Fibroblast of villous mesenchyme (primary cell): ENCODE data around the gene CD244. TPM values are rescaled to one million over a fixed set of nuclear protein-coding genes. Genes with fewer than 3 reads are reported as not detected.

ENCODE experiments used
- DNase-seq: peaks from one replicate; pipeline ENCODE4 v3.0.0-alpha.2; 2010; ENCODE audit warnings: low read depth
- H3K4me3 ChIP-seq: 2 replicates; pipeline ENCODE4 v1.5.1; 2011; ENCODE audit warnings: low read depth, mild to moderate bottlenecking, low read length
- total RNA-seq: library from RNA; depleted of rRNA; stranded (reverse); fragments of >200 nt; gene quantifications from 2 replicates; pipeline ENCODE4 v1.2.3, GENCODE V29; 2012
- TF ChIP-seq, protein P1 (sequence below): IDR thresholded peaks from 2 replicates; pipeline ENCODE4 v1.5.1; 2012; ENCODE audit warnings: low read depth, mild to moderate bottlenecking, low read length; ENCODE audit not compliant: insufficient read depth

The CD244 gene
- total RNA-seq, 1 donor: not detected

GRCh38 chr1:160836561-160836960 is 26.1 kb downstream of the CD244 start:
- no peak for DNase-seq
- TF ChIP-seq, protein P1, sequence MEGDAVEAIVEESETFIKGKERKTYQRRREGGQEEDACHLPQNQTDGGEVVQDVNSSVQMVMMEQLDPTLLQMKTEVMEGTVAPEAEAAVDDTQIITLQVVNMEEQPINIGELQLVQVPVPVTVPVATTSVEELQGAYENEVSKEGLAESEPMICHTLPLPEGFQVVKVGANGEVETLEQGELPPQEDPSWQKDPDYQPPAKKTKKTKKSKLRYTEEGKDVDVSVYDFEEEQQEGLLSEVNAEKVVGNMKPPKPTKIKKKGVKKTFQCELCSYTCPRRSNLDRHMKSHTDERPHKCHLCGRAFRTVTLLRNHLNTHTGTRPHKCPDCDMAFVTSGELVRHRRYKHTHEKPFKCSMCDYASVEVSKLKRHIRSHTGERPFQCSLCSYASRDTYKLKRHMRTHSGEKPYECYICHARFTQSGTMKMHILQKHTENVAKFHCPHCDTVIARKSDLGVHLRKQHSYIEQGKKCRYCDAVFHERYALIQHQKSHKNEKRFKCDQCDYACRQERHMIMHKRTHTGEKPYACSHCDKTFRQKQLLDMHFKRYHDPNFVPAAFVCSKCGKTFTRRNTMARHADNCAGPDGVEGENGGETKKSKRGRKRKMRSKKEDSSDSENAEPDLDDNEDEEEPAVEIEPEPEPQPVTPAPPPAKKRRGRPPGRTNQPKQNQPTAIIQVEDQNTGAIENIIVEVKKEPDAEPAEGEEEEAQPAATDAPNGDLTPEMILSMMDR: no peak

DNA sequence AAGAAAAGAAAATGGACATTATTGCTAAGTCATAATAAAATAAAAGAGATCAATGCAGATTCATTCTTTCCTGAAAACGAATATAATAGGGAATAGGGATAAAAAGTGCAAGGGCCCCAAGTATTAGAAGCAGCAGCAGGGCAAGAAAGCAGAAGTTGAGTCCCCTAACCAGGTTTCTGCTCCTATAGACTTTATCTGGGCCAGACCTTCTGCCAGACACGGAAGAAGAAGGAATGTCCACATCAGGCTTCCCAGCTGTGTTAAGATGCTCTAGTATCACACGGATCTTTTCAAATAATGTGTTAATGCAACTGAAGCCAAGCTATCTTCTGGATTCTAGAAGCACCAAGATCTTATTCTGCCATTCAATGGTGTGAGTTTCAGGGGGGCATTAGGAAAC is 26.9 kb downstream of the CD244 start:
- TF ChIP-seq, protein P1: no peak

More at GRCh38 chr1:160836561-160836960, 26.1 kb downstream of the CD244 start:
- no peak overlapping the region for H3K4me3 ChIP-seq

DNA sequence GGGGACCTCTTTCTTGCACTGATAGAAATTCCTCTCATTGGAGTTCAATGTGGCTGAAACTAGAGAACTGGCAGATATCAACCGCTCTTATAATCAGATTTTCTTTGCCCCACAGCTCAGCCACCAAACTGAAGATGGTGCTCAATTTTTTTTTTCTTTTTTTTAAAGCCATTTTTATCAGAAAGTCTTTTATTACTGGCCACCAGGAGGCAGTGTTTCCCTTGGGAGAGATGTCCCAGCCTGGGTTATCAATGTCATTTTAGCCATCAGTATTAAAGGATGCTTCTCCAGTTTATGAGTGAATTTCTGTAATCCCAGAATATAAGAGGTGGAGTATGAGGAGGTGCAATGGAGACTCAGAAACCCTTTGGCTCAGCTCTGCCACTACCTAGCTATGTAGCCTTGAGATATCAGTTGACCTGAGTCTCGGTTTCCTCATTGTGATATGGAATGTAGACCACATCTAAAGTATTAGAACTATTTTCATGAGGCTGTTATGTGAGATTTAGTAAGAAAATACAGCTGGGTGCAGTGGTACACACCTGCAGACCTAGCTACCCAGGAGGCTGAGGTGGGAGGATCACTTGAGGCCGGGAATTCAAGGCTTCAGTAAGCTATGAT is 27.6 kb downstream of the CD244 start:
- H3K4me3 ChIP-seq: no peak overlapping the region
- peak; percentile 54 for DNase-seq
- TF ChIP-seq, protein P1: peak; percentile 70

More for the DNA sequence above, 26.9 kb downstream of the CD244 start:
- no peak for DNase-seq
- H3K4me3 ChIP-seq: no peak overlapping the region

- DNase-seq: peak; percentile 54
- H3K4me3 ChIP-seq: no peak overlapping the region
- TF ChIP-seq, protein P1: peak; percentile 71
Observed at GRCh38 chr1:160830321-160831153, 32.1 kb downstream of the CD244 start.

DNA sequence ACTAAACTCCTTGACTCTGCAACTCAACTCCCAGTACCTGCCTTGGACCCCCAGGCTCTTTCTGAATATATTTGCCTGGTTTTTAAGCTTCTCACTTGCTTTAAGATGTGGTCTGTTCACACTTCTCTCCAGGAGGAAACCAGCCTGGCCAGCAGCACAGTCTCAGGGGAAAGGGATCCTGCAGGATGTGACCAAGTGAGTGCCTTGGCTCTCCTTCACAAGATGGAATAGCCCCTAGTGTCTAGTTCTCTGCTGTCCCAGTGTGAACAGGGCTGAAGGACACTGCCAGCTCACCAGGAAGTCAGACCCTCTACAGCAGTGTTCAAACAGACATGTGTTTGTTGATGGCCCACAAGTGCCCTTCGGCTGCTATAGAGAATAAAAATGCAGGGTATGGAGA is 32.9 kb downstream of the CD244 start:
- no peak for DNase-seq
- TF ChIP-seq, protein P1: no peak
- no peak overlapping the region for H3K4me3 ChIP-seq

DNA sequence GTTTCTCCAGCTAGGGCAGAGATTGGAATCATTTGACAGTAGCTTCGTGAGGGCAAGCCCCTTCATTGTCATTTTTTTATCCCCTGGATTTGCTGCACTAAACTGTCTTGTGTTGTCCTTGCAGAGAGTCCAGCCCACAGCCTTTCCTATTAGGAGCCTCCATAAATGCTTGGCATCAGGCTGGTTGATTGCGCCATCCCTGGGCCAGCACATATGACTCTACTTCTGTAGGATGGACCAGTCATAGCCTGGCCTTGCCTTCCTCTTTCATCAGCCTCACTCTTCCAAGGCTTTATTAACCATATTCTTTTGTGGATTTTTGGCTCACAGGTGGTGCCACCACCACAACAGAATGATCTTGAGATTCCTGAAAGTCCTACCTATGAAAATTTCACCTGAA is 35.3 kb downstream of the CD244 start:
- TF ChIP-seq, protein P1: no peak
- peak; percentile 15 for DNase-seq
- H3K4me3 ChIP-seq: no peak overlapping the region
